Osteocyte (in vitro differentiated cells): ENCODE results near the gene RBM48. TPM values are rescaled to one million over a fixed set of nuclear protein-coding genes. Genes with fewer than 3 reads are reported as not detected.

ENCODE experiments used
- DNase-seq: peaks from one replicate; pipeline ENCODE4 v3.0.0; 2021; ENCODE audit warnings: mixed read lengths; ENCODE audit not compliant: unreplicated experiment; ENCODE audit errors: extremely low spot score
- H3K27ac Mint-ChIP-seq: one replicate; pipeline ENCODE4 v1.8.0; 2021; ENCODE audit warnings: mild to moderate bottlenecking, mixed read lengths; ENCODE audit not compliant: unreplicated experiment
- H3K27me3 Mint-ChIP-seq: one replicate; pipeline ENCODE4 v1.8.0; 2021; ENCODE audit warnings: mixed read lengths; ENCODE audit not compliant: unreplicated experiment
- H3K36me3 Mint-ChIP-seq: one replicate; pipeline ENCODE4 v1.8.0; 2021; ENCODE audit warnings: mixed read lengths; ENCODE audit not compliant: unreplicated experiment
- H3K4me1 Mint-ChIP-seq: one replicate; pipeline ENCODE4 v1.8.0; 2021; ENCODE audit warnings: mixed read lengths; ENCODE audit not compliant: unreplicated experiment
- H3K4me3 Mint-ChIP-seq: one replicate; pipeline ENCODE4 v1.8.0; 2021; ENCODE audit warnings: mild to moderate bottlenecking, moderate library complexity, mixed read lengths; ENCODE audit not compliant: unreplicated experiment
- H3K9me3 Mint-ChIP-seq: one replicate; pipeline ENCODE4 v1.8.0; 2021; ENCODE audit warnings: mixed read lengths; ENCODE audit not compliant: unreplicated experiment
- CTCF ChIP-seq: fragments of 200-600 bp; sonication (generic); IDR thresholded peaks from 2 replicates; pipeline ENCODE4 v1.5.0; 2021; ENCODE audit warnings: antibody characterized with exemption, mild to moderate bottlenecking, moderate library complexity
- total RNA-seq: library from RNA; stranded (reverse); gene quantifications from 2 replicates; pipeline ENCODE4 v1.2.1, GENCODE V29; 2021

RBM48 gene
- total RNA-seq, 1 donor from 2014 or later, result 15.5 TPM

GRCh38 chr7:92520024-92520423 lies 8.6 kb upstream of the RBM48 start:
- DNase-seq, result no peak
- Mint-ChIP-seq H3K9me3 (no peaks in the 10 kb centered on the region), H3K4me3 (no peak overlapping the region), H3K27ac (no peak overlapping the region), H3K36me3 (peaks cover 14% of the 10 kb centered on the region), H3K4me1 (no peaks in the 10 kb centered on the region), H3K27me3 (no peaks in the 10 kb centered on the region)
- no peak for TF ChIP-seq CTCF

GRCh38 chr7:92523110-92523509 lies 5.5 kb upstream of the RBM48 start:
- H3K36me3 Mint-ChIP-seq, result peaks cover 5% of the 10 kb centered on the region
- no peaks in the 10 kb centered on the region for H3K9me3 Mint-ChIP-seq
- no peak for DNase-seq
- no peak for TF ChIP-seq CTCF
- no peaks in the 10 kb centered on the region for H3K27me3 Mint-ChIP-seq
- H3K27ac Mint-ChIP-seq, result no peak overlapping the region
- no peak overlapping the region for H3K4me3 Mint-ChIP-seq
- H3K4me1 Mint-ChIP-seq, result peaks cover 15% of the 10 kb centered on the region

- no peak for DNase-seq
- Mint-ChIP-seq H3K27ac (peak overlapping the region; percentile 87), H3K9me3 (no peaks in the 10 kb centered on the region), H3K36me3 (peaks cover 13% of the 10 kb centered on the region), H3K27me3 (no peaks in the 10 kb centered on the region), H3K4me3 (peak overlapping the region; percentile 88), H3K4me1 (peaks cover 23% of the 10 kb centered on the region)
- TF ChIP-seq CTCF, result peak; percentile 19
Observed at GRCh38 chr7:92527300-92528187, 1.1 kb upstream of the RBM48 start.

GRCh38 chr7:92528958-92529264 lies 316 bp downstream of the RBM48 start:
- DNase-seq, result no peak

More at GRCh38 chr7:92528958-92529264, 316 bp downstream of the RBM48 start:
- Mint-ChIP-seq H3K4me3 (peak overlapping the region; percentile 88), H3K9me3 (no peaks in the 10 kb centered on the region), H3K4me1 (peaks cover 23% of the 10 kb centered on the region), H3K36me3 (peaks cover 24% of the 10 kb centered on the region), H3K27me3 (no peaks in the 10 kb centered on the region), H3K27ac (peak overlapping the region; percentile 97)
- TF ChIP-seq CTCF, result no peak
